Measurements from ENCODE around the gene VAMP5. TPM values are rescaled to one million over a fixed set of nuclear protein-coding genes. Genes with fewer than 3 reads are reported as not detected.
A peak's percentile ranks its signal among the peaks of the same experiment; 100 is the strongest.

VAMP5 gene
- total RNA-seq, 1 experiment from 2014 or later, result 6.3 TPM

DNA sequence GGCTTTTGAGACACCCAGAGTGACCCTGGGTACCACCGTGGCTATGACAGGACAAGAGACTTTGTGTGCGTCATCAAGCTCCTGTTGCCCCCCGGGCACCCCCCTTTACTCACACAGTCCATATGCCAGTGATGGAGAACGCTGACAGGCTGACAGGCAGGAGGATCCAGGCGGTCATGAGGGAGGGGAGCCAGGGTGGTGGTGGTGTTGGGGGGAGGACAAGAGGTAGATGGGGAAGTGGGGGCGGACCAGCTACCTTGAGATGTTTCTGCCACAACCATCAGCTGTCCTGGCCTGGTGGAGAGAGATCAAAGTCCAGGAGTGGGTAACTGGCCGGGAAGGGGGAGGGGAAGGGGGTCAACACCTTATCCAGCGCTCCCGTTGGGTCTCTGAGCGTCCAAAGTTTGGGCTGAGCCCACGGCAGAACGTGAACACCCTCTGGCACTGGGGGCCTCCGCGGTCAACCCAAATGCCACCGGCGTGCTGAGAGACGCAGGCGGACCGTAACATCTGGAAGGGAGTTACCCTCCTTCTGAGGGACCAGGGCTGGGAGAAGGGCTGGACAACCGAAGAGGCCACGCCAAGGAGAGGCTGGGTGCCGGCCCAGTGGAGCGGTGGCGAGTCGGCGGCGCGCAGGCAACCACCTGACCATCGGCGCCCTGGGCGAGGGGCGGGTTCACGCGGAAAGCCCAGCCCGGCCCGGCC lies 17.7 kb downstream of the VAMP5 start:
- peak; percentile 58 for DNase-seq (ENCODE audit: low spot score)
- H3K27ac Mint-ChIP-seq, result 0 out of 2 replicates have a peak overlapping the region, but pooled peaks have one; percentile 15
- no peak for TF ChIP-seq JUN (CRISPR knock-in tag; IDR thresholded peaks at IDR 0.05)
- TF ChIP-seq MYBL2 (CRISPR knock-in tag; IDR thresholded peaks at IDR 0.05), result no peak
- TF ChIP-seq, protein P1, sequence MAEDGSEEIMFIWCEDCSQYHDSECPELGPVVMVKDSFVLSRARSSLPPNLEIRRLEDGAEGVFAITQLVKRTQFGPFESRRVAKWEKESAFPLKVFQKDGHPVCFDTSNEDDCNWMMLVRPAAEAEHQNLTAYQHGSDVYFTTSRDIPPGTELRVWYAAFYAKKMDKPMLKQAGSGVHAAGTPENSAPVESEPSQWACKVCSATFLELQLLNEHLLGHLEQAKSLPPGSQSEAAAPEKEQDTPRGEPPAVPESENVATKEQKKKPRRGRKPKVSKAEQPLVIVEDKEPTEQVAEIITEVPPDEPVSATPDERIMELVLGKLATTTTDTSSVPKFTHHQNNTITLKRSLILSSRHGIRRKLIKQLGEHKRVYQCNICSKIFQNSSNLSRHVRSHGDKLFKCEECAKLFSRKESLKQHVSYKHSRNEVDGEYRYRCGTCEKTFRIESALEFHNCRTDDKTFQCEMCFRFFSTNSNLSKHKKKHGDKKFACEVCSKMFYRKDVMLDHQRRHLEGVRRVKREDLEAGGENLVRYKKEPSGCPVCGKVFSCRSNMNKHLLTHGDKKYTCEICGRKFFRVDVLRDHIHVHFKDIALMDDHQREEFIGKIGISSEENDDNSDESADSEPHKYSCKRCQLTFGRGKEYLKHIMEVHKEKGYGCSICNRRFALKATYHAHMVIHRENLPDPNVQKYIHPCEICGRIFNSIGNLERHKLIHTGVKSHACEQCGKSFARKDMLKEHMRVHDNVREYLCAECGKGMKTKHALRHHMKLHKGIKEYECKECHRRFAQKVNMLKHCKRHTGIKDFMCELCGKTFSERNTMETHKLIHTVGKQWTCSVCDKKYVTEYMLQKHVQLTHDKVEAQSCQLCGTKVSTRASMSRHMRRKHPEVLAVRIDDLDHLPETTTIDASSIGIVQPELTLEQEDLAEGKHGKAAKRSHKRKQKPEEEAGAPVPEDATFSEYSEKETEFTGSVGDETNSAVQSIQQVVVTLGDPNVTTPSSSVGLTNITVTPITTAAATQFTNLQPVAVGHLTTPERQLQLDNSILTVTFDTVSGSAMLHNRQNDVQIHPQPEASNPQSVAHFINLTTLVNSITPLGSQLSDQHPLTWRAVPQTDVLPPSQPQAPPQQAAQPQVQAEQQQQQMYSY (CRISPR knock-in tag; IDR thresholded peaks at IDR 0.05), result peak; percentile 59
- TF ChIP-seq RELA (CRISPR knock-in tag; IDR thresholded peaks at IDR 0.05; ENCODE audit: borderline replicate concordance), result peak; percentile 66; the same call in 1 of the 2 replicates
- TF ChIP-seq TCF7 (CRISPR knock-in tag; IDR thresholded peaks at IDR 0.05; ENCODE audit: low read depth), result 0 out of 2 replicates have a peak, but pooled peaks have one; percentile 29
- 0 out of 2 replicates have a peak, but pooled peaks have one; percentile 31 for TF ChIP-seq NFE2L1 (CRISPR knock-in tag; IDR thresholded peaks at IDR 0.05)
- TF ChIP-seq KAT7 (CRISPR knock-in tag; IDR thresholded peaks at IDR 0.05; ENCODE audit: borderline replicate concordance), result 0 out of 2 replicates have a peak, but pooled peaks have one; percentile 76
- TF ChIP-seq NFYB (CRISPR knock-in tag; conservative IDR thresholded peaks at IDR 0.05; ENCODE audit: low read depth), result peak; percentile 10; the same call in 1 of the 2 replicates
- peaks cover 18% of the 10 kb centered on the region for H3K4me1 Mint-ChIP-seq
- peak overlapping the region; percentile 86 for H3K4me3 Mint-ChIP-seq
- POLR2A ChIA-PET, result interaction anchor here (1.0 to 1.4 kb wide), 2 partner anchors 10 to 63 kb away, joined by 6 read pairs; partner anchors contain the start of genes C2orf68 and MAT2A
- no peaks in the 10 kb centered on the region for H3K27me3 Mint-ChIP-seq (ENCODE audit: low read depth)
- H3K9me3 Mint-ChIP-seq, result no peaks in the 10 kb centered on the region
- CTCF ChIA-PET, result interaction anchor here (1.6 to 2.0 kb wide), 2 partner anchors 10 to 36 kb away, joined by 7 to 11 read pairs; partner anchors contain the start of gene C2orf68
- H3K36me3 Mint-ChIP-seq, result peaks cover 13% of the 10 kb centered on the region; the same call in 1 of the 2 replicates
- ATAC-seq, result peak; percentile 40

DNA sequence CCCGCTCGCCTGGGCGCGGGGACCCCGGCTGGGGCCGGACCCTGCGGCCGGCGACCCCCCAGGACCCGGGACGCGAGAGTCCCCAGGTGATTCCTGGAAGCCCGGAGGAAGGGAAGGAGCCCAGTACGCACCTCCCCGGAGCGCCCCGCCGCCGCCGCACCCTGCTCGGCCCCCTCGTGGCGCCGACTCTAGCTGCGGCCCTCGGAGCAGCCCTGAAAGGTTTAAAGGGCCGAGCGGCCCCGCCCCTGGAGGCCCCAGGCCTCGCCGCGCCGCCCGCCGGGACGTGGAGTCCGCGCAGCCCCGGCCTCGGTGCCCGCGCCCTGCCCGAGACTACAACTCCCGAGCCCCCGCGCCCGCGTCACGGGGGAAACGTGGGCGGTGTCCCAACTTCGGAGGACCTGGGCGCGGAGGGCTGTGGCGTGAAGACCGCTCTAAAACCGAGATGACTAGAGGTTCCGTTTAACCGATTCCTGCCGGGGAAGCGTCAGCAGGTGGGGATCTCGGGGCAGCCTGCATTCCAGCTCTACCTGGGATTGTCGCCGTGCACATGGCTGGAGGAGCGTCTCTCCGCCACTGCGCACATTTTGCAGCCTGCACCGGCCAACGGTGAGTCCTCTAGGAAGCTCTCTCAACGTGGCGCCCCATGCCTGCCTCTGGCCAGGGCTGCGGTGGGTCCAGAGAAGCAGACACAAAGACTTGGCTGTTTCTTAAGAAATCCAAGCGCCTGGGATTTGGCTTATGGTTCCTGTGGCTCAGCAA lies 18.4 kb downstream of the VAMP5 start, which contains the start of gene TMEM150A:
TMEM150A (minus strand) TSS at position 223 of the 759 bp plus-strand sequence. CDS start 750 bp downstream, outside the sequence.
- ChIA-PET POLR2A (interaction anchor here (1.0 to 1.4 kb wide), 2 partner anchors 9 to 64 kb away, joined by 6 read pairs; partner anchors contain the start of genes C2orf68 and MAT2A), CTCF (interaction anchor here (1.6 to 2.0 kb wide), 2 partner anchors 9 to 35 kb away, joined by 7 to 11 read pairs; partner anchors contain the start of gene C2orf68)
- H3K9me3 Mint-ChIP-seq, result no peaks in the 10 kb centered on the region
- H3K27me3 Mint-ChIP-seq (ENCODE audit: low read depth), result no peaks in the 10 kb centered on the region
- DNase-seq (ENCODE audit: low spot score) (peak; percentile 88), ATAC-seq (peak; percentile 88)
- peaks cover 8% of the 10 kb centered on the region; the same call in 1 of the 2 replicates for H3K36me3 Mint-ChIP-seq
- H3K4me1 Mint-ChIP-seq, result peaks cover 18% of the 10 kb centered on the region
- H3K27ac Mint-ChIP-seq, result peak within 1 kb of the TSS; percentile 94
- peak within 1 kb of the TSS; percentile 93 for H3K4me3 Mint-ChIP-seq
- TF ChIP-seq CREM (CRISPR knock-in tag; IDR thresholded peaks at IDR 0.05) (peak; percentile 87; the same call in 1 of the 2 replicates), SOX15 (CRISPR knock-in tag; IDR thresholded peaks at IDR 0.05) (no peak), TP53 (CRISPR knock-in tag; IDR thresholded peaks at IDR 0.05) (no peak), TEAD1 (CRISPR knock-in tag; IDR thresholded peaks at IDR 0.05) (peak; percentile 12; the same call in 1 of the 2 replicates), CREB1 (CRISPR knock-in tag; IDR thresholded peaks at IDR 0.05) (no peak), TEAD4 (CRISPR knock-in tag; IDR thresholded peaks at IDR 0.05) (no peak)
- TF ChIP-seq, protein P1 (CRISPR knock-in tag; IDR thresholded peaks at IDR 0.05), result no peak
- TF ChIP-seq, protein P2, sequence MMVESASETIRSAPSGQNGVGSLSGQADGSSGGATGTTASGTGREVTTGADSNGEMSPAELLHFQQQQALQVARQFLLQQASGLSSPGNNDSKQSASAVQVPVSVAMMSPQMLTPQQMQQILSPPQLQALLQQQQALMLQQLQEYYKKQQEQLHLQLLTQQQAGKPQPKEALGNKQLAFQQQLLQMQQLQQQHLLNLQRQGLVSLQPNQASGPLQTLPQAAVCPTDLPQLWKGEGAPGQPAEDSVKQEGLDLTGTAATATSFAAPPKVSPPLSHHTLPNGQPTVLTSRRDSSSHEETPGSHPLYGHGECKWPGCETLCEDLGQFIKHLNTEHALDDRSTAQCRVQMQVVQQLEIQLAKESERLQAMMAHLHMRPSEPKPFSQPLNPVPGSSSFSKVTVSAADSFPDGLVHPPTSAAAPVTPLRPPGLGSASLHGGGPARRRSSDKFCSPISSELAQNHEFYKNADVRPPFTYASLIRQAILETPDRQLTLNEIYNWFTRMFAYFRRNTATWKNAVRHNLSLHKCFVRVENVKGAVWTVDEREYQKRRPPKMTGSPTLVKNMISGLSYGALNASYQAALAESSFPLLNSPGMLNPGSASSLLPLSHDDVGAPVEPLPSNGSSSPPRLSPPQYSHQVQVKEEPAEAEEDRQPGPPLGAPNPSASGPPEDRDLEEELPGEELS (CRISPR knock-in tag; IDR thresholded peaks at IDR 0.05), result peak; percentile 71
- TF ChIP-seq, protein P3, sequence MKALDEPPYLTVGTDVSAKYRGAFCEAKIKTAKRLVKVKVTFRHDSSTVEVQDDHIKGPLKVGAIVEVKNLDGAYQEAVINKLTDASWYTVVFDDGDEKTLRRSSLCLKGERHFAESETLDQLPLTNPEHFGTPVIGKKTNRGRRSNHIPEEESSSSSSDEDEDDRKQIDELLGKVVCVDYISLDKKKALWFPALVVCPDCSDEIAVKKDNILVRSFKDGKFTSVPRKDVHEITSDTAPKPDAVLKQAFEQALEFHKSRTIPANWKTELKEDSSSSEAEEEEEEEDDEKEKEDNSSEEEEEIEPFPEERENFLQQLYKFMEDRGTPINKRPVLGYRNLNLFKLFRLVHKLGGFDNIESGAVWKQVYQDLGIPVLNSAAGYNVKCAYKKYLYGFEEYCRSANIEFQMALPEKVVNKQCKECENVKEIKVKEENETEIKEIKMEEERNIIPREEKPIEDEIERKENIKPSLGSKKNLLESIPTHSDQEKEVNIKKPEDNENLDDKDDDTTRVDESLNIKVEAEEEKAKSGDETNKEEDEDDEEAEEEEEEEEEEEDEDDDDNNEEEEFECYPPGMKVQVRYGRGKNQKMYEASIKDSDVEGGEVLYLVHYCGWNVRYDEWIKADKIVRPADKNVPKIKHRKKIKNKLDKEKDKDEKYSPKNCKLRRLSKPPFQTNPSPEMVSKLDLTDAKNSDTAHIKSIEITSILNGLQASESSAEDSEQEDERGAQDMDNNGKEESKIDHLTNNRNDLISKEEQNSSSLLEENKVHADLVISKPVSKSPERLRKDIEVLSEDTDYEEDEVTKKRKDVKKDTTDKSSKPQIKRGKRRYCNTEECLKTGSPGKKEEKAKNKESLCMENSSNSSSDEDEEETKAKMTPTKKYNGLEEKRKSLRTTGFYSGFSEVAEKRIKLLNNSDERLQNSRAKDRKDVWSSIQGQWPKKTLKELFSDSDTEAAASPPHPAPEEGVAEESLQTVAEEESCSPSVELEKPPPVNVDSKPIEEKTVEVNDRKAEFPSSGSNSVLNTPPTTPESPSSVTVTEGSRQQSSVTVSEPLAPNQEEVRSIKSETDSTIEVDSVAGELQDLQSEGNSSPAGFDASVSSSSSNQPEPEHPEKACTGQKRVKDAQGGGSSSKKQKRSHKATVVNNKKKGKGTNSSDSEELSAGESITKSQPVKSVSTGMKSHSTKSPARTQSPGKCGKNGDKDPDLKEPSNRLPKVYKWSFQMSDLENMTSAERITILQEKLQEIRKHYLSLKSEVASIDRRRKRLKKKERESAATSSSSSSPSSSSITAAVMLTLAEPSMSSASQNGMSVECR (CRISPR knock-in tag; IDR thresholded peaks at IDR 0.05; ENCODE audit: borderline replicate concordance), result 0 out of 2 replicates have a peak, but pooled peaks have one; percentile 17
- TF ChIP-seq, protein P4, sequence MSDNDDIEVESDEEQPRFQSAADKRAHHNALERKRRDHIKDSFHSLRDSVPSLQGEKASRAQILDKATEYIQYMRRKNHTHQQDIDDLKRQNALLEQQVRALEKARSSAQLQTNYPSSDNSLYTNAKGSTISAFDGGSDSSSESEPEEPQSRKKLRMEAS (CRISPR knock-in tag; IDR thresholded peaks at IDR 0.05), result peak; percentile 68
